Prostate gland (tissue), 2 donors: ENCODE data around the gene SERINC5. TPM values are rescaled to one million over a fixed set of nuclear protein-coding genes. Genes with fewer than 3 reads are reported as not detected.

ENCODE experiments used
- DNase-seq: peaks from one replicate; pipeline ENCODE4 v3.0.0-alpha.2; 2019; ENCODE audit warnings: low spot score
- H3K27ac ChIP-seq, 2 donors: fragments of 200-600 bp; sonication (generic); 2 replicates each; pipeline ENCODE4 v1.5.1; 2017 to 2019
- H3K27me3 ChIP-seq: fragments of 200-600 bp; sonication (generic); replicated peaks from 2 replicates; pipeline ENCODE4 v1.5.1; 2019; ENCODE audit not compliant: insufficient read depth
- H3K36me3 ChIP-seq, 2 donors: fragments of 200-600 bp; sonication (generic); 1 replicate in 1 of 2; 2 replicates in 1 of 2; pipeline versions ENCODE4 v1.5.1 to v1.8.1; 2017 to 2019
- H3K4me1 ChIP-seq: fragments of 200-600 bp; sonication (generic); replicated peaks from 2 replicates; pipeline ENCODE4 v1.5.1; 2019
- H3K4me3 ChIP-seq, 2 donors: fragments of 200-600 bp; sonication (generic); 2 replicates each; pipeline ENCODE4 v1.5.1; 2017 to 2019
- H3K9me3 ChIP-seq: fragments of 200-600 bp; sonication (generic); 2 replicates; pipeline ENCODE4 v1.5.1; 2017
- POLR2A ChIP-seq: fragments of 450-650 bp; IDR thresholded peaks from one replicate; pipeline ENCODE4 v1.6.1; 2016; ENCODE audit warnings: antibody characterized with exemption, mild to moderate bottlenecking
- POLR2AphosphoS5 ChIP-seq: sonication (generic); formaldehyde crosslinking; IDR thresholded peaks from one replicate; pipeline ENCODE4 v1.6.1; 2017; ENCODE audit warnings: antibody characterized with exemption
- WGBS: methylation state at CpG from one replicate; pipeline ENCODE4 v1.1.5; 2018; 5-methylcytosine and 5-hydroxymethylcytosine counted together
- intact Hi-C: fragments of 100-400 bp; cut with DNase I; formaldehyde crosslinking; loops from one replicate; pipeline ENCODE4 v1.14.2; 2022
- total RNA-seq, 2 donors: library from RNA; depleted of rRNA; stranded (reverse); fragments of >200 nt; gene quantifications; one replicate each; pipeline ENCODE4 v1.1.0, GENCODE V29; 2016
- TF ChIP-seq, protein P1 (sequence below), 4 experiments: fragments of 200-600 bp in 2 of 4; fragments of 450-650 bp in 2 of 4; sonication (generic) in 2 of 4; IDR thresholded peaks; 1 replicate in 3 of 4; 2 replicates in 1 of 4; pipeline ENCODE4 v1.5.1; 2016 to 2019; ENCODE audit warnings: antibody characterized with exemption in 4 of 4, mild to moderate bottlenecking in 2 of 4, moderate library complexity in 2 of 4

The SERINC5 gene
- total RNA-seq, 2 donors from 2014 or later = 127 to 205 TPM

DNA sequence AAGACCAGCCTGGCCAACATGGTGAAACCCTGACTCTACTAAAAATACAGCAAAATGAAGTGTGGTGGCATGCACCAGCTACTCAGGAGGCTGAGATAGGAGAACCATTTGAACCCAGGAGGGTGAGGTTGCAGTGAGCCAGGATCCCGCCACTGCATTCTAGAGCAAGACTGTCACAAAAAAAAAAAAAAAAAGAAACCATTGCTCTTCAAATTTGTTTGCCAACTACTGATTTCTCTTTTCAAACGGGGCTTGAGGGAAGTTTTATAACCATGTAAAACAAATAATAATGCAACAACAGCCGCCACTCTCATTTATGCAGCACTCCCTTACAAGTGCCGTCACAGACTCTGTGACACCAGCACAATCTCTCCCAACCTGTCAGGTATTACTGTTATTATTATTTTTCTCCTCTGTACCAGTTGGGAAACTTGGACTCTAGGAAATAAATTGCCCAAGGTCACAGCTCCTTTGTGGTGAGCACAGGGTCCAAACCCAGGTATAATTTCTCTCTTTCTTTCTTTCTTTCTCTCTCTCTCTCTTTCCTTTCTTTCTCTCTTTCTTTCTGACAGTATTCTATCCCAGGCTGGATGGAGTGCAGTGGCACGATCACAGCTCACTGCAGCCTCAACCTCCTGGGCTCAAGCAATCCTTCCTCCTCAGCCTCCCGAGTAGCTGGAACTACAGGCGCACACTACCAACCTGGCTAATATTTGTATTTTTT lies 25.4 kb downstream of the SERINC5 start:
- TF ChIP-seq POLR2AphosphoS5 = no peak
- TF ChIP-seq POLR2A = no peak
- TF ChIP-seq, protein P1, sequence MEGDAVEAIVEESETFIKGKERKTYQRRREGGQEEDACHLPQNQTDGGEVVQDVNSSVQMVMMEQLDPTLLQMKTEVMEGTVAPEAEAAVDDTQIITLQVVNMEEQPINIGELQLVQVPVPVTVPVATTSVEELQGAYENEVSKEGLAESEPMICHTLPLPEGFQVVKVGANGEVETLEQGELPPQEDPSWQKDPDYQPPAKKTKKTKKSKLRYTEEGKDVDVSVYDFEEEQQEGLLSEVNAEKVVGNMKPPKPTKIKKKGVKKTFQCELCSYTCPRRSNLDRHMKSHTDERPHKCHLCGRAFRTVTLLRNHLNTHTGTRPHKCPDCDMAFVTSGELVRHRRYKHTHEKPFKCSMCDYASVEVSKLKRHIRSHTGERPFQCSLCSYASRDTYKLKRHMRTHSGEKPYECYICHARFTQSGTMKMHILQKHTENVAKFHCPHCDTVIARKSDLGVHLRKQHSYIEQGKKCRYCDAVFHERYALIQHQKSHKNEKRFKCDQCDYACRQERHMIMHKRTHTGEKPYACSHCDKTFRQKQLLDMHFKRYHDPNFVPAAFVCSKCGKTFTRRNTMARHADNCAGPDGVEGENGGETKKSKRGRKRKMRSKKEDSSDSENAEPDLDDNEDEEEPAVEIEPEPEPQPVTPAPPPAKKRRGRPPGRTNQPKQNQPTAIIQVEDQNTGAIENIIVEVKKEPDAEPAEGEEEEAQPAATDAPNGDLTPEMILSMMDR (IDR thresholded peaks at IDR 0.05) = no peak
- Histone ChIP-seq H3K4me3 (no peak overlapping the region), H3K36me3 (no peaks in the 10 kb centered on the region), H3K27me3 (no peaks in the 10 kb centered on the region), H3K4me1 (peaks cover 8% of the 10 kb centered on the region), H3K27ac (peak overlapping the region in 1 of 2 donors; percentile 38), H3K9me3 (no peaks in the 10 kb centered on the region)
- intact Hi-C loops = no loop called here
- no peak for DNase-seq
- 60% methylated on average over 7 of the region's 7 CpGs for WGBS

DNA sequence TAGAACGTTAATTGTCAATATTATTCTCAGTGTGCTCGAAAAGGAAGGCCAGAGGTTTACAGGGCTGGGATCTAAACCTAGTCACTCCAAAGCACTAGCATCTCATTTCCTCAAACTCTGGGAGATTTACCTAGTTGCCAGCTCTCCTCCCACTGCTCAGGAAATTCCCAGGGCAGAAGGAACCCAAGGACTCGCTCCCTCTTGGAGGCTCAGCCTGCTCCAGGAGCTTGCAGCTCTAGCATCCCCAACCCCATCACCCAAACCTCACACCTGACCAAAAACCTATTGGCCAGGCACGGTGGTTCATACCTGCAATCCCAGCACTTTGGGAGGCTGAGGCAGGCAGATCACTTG lies 26.0 kb downstream of the SERINC5 start:
- TF ChIP-seq, protein P1 (IDR thresholded peaks at IDR 0.05) = no peak
- no peak for TF ChIP-seq POLR2AphosphoS5
- TF ChIP-seq POLR2A = no peak
- Histone ChIP-seq H3K4me3 (no peak overlapping the region), H3K27ac (peak overlapping the region in 1 of 2 donors; percentile 22), H3K4me1 (peaks cover 8% of the 10 kb centered on the region), H3K27me3 (no peaks in the 10 kb centered on the region), H3K36me3 (no peaks in the 10 kb centered on the region), H3K9me3 (no peaks in the 10 kb centered on the region)
- no peak for DNase-seq
- intact Hi-C loops = no loop called here
- 37% methylated on average over 4 of the region's 4 CpGs for WGBS

DNA sequence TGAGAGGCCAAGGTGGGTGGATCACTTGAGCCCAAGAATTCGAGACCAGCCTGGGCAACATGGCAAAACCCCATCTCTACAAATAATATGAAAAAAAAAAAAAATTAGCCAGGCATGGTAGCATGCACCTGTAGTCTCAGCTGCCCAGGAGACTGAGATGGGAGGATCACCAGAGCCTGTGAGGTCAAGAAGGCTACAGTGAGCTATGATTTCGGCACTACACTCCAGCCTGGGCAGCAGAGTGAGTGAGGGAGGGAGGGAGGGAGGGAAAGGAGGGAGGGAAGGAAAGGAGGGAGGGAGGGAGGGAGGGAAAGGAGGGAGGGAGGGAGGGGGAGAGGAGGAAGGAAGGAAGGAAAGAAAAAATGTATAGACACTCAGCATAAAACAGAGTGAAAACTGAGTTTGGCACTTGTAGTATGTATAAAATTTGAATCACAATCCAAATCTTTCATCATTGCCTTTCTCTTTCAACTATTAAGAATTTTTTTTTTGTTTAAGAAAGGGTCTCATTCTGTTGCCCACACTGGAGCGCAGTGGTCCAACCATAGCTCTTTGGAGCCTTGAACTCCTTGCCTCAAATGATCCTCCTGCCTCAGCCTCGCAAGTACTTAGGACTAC lies 27.8 kb downstream of the SERINC5 start:
- WGBS = 83% methylated on average over 4 of the region's 4 CpGs
- H3K27me3 ChIP-seq = no peaks in the 10 kb centered on the region
- H3K4me1 ChIP-seq = peaks cover 8% of the 10 kb centered on the region
- no peaks in the 10 kb centered on the region for H3K36me3 ChIP-seq
- H3K9me3 ChIP-seq = no peaks in the 10 kb centered on the region
- TF ChIP-seq, protein P1 (IDR thresholded peaks at IDR 0.05) = no peak
- H3K4me3 ChIP-seq = no peak overlapping the region
- no peak for DNase-seq
- intact Hi-C loops = no loop called here
- H3K27ac ChIP-seq = peak overlapping the region in 1 of 2 donors; percentile 41

DNA sequence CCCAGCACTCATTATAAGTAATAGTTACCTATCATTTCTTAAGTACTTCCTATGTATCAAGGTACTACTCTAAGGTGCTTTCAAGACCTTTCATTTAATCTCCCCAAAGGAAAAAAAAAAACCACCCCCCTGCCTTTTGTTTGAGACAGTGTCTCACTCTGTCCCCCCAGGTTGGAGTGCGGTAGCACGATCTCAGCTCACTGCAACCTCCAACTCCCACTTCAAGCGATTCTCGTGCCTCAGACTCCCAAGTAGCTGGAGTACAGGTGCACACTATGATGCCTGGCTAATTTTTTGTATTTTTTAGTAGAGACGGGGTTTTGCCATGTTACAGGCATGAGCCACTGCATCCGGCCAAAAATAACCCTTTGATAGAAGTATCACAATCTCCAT lies 29.9 kb downstream of the SERINC5 start:
- DNase-seq = no peak
- Histone ChIP-seq H3K4me1 (peaks cover 9% of the 10 kb centered on the region), H3K27me3 (no peaks in the 10 kb centered on the region), H3K27ac (peak overlapping the region in 1 of 2 donors; percentile 11), H3K36me3 (no peaks in the 10 kb centered on the region), H3K9me3 (no peaks in the 10 kb centered on the region), H3K4me3 (no peak overlapping the region)
- WGBS = 86% methylated on average over 6 of the region's 6 CpGs
- intact Hi-C loops = no loop called here
- TF ChIP-seq POLR2AphosphoS5 (no peak), POLR2A (no peak)
- TF ChIP-seq, protein P1 (IDR thresholded peaks at IDR 0.05) = no peak
